Gastrocnemius medialis (tissue), 4 donors: Measurements from ENCODE around the gene ZNF891.

ENCODE experiments used
- CTCF ChIP-seq, 5 experiments: fragments of 450-650 bp in 3 of 5; fragments of 200-600 bp in 2 of 5; sonication (generic) in 2 of 5; IDR thresholded peaks in 4 of 5; conservative IDR thresholded peaks in 1 of 5; 1 replicate in 4 of 5; 2 replicates in 1 of 5; pipeline ENCODE4 v1.5.1; 2016 to 2019; ENCODE audit warnings: antibody characterized with exemption in 5 of 5, mild to moderate bottlenecking in 3 of 5, moderate library complexity in 3 of 5
- POLR2A ChIP-seq, 2 donors: fragments of 450-650 bp; IDR thresholded peaks; one replicate each; pipeline ENCODE4 v1.6.1; 2017; ENCODE audit warnings: antibody characterized with exemption in 2 of 2, mild to moderate bottlenecking in 2 of 2, moderate library complexity in 2 of 2

- TF ChIP-seq CTCF (IDR thresholded peaks at IDR 0.05 in 4 of 5, conservative IDR thresholded peaks at IDR 0.05 in 1 of 5) = no peak
- no peak for TF ChIP-seq POLR2A (IDR thresholded peaks at IDR 0.05)
Observed at GRCh38 chr12:133080026-133080367, 50.1 kb downstream of the ZNF891 start.
